ENCODE data around the gene MAP2K1.
"Not testable (repeated sequence)": the region's sequence is repeated elsewhere in the genome, so short reads cannot be mapped to it uniquely, and the experiment has no call there.

MAP2K1 gene

GRCh38 chr15:66503041-66503648, 116.4 kb downstream of the MAP2K1 start:
- in situ Hi-C loops (cut with MboI; ENCODE audit: low sequenced_read_pairs): not testable (repeated sequence)

- in situ Hi-C loops (cut with MboI; ENCODE audit: low sequenced_read_pairs): no loop called here
Observed at GRCh38 chr15:66503780-66504562, 117.3 kb downstream of the MAP2K1 start.

- in situ Hi-C loops (cut with MboI; ENCODE audit: low sequenced_read_pairs): no loop called here
Observed at GRCh38 chr15:66504563-66505429, 118.1 kb downstream of the MAP2K1 start, which contains the start of the genes RPL4 and ZWILCH. RPL4 (minus strand) TSS chr15:66504855; CDS start chr15:66504790, 65 bp downstream. ZWILCH (plus strand) TSS chr15:66505326; CDS start chr15:66505339, 13 bp downstream.

- in situ Hi-C loops (cut with MboI; ENCODE audit: low sequenced_read_pairs): no loop called here
Observed at GRCh38 chr15:66505430-66505811, 118.7 kb downstream of the MAP2K1 start.

GRCh38 chr15:66505818-66506217, 119.1 kb downstream of the MAP2K1 start:
- in situ Hi-C loops (cut with MboI; ENCODE audit: low sequenced_read_pairs): no loop called here

GRCh38 chr15:66508293-66508883, 121.7 kb downstream of the MAP2K1 start:
- in situ Hi-C loops (cut with MboI; ENCODE audit: low sequenced_read_pairs): no loop called here

GRCh38 chr15:66514586-66514985, 127.9 kb downstream of the MAP2K1 start:
- in situ Hi-C loops (cut with MboI; ENCODE audit: low sequenced_read_pairs): no loop called here

- in situ Hi-C loops (cut with MboI; ENCODE audit: low sequenced_read_pairs): no loop called here
Observed at GRCh38 chr15:66515901-66516322, 129.2 kb downstream of the MAP2K1 start.

- in situ Hi-C loops (cut with MboI; ENCODE audit: low sequenced_read_pairs): no loop called here
Observed at GRCh38 chr15:66523926-66524325, 137.2 kb downstream of the MAP2K1 start.

- in situ Hi-C loops (cut with MboI; ENCODE audit: low sequenced_read_pairs): no loop called here
Observed at GRCh38 chr15:66524838-66525237, 138.1 kb downstream of the MAP2K1 start.

- in situ Hi-C loops (cut with MboI; ENCODE audit: low sequenced_read_pairs): no loop called here
Observed at GRCh38 chr15:66535056-66535455, 148.3 kb downstream of the MAP2K1 start.

Measured in hTERT RPE-1 (cell line).